Measurements from ENCODE around the gene THRB.

The THRB gene

DNA sequence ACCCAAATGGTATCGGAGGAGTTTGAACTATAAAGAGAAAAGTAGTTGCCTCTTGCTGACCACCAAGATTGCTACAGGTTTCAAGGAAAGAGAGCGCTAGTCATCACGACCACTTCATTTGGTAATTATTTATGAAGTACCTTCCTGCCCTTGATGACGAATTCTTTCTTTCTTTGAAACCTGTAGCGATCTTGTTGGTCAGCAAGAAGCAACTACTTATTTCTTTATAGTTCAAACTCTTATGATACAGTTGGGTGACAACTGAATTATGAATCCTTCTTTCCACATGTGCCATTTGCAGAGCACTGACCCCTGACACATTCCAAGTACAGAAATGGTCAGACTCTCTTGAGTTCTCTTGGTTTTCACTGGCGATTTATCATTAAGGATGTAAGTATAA lies 46.8 kb downstream of the THRB start:
- DNase-seq (ENCODE audit: extremely low read depth, low read depth) = no peak
- no peak overlapping the region for H3K4me3 ChIP-seq (replicated peaks; ENCODE audit: low read depth, low read length)
- TF ChIP-seq, protein P1, sequence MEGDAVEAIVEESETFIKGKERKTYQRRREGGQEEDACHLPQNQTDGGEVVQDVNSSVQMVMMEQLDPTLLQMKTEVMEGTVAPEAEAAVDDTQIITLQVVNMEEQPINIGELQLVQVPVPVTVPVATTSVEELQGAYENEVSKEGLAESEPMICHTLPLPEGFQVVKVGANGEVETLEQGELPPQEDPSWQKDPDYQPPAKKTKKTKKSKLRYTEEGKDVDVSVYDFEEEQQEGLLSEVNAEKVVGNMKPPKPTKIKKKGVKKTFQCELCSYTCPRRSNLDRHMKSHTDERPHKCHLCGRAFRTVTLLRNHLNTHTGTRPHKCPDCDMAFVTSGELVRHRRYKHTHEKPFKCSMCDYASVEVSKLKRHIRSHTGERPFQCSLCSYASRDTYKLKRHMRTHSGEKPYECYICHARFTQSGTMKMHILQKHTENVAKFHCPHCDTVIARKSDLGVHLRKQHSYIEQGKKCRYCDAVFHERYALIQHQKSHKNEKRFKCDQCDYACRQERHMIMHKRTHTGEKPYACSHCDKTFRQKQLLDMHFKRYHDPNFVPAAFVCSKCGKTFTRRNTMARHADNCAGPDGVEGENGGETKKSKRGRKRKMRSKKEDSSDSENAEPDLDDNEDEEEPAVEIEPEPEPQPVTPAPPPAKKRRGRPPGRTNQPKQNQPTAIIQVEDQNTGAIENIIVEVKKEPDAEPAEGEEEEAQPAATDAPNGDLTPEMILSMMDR (IDR thresholded peaks at IDR 0.05; ENCODE audit: low read depth, low read length, missing control alignments) = no peak

DNA sequence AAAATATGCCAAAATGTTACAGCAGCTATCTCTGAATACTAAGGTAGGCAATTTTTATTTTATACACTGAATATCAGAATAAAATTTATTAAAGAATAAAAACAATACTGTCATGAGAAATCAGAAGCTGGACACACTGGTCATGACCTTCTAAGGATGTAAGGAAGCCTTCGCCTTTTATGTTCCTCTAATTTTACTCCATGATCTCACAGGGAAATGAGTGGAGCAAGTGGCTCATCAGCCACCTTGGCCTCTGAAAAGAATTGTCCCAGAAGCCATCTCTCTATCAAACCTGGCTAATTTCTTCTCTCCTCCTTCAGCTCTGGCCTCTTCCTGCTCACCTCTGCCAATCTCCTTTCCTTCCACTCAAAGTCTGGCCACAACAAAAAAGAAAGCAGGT lies 48.6 kb downstream of the THRB start:
- no peak overlapping the region for H3K4me3 ChIP-seq (replicated peaks; ENCODE audit: low read depth, low read length)
- TF ChIP-seq, protein P1 (IDR thresholded peaks at IDR 0.05; ENCODE audit: low read depth, low read length, missing control alignments) = no peak
- DNase-seq (ENCODE audit: extremely low read depth, low read depth) = no peak

DNA sequence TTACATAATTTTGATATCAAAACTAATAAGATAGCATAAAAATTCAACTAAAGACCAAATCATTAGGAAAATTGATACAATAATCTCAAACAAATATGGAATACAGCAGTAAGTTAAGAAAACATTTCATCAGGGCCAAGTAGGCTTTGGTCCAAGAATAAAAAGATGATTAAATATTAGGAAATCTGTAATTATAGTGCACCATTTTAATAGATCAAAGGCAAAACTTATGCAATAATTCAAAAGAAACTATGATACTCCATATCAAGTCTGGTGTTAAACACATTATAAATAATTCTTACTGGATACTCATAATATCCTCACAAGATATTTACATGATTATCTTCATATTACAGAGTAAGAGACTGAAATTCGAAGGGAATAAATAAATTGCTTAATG lies 51.2 kb downstream of the THRB start:
- no peak overlapping the region for H3K4me3 ChIP-seq (replicated peaks; ENCODE audit: low read depth, low read length)
- no peak for DNase-seq (ENCODE audit: extremely low read depth, low read depth)
- TF ChIP-seq, protein P1 (IDR thresholded peaks at IDR 0.05; ENCODE audit: low read depth, low read length, missing control alignments) = no peak

- TF ChIP-seq, protein P1 (IDR thresholded peaks at IDR 0.05; ENCODE audit: low read depth, low read length, missing control alignments) = no peak
- DNase-seq (ENCODE audit: extremely low read depth, low read depth) = no peak
- H3K4me3 ChIP-seq (replicated peaks; ENCODE audit: low read depth, low read length) = no peak overlapping the region
These were observed 53.7 kb downstream of the THRB start for GRCh38 chr3:24440760-24441464.

DNA sequence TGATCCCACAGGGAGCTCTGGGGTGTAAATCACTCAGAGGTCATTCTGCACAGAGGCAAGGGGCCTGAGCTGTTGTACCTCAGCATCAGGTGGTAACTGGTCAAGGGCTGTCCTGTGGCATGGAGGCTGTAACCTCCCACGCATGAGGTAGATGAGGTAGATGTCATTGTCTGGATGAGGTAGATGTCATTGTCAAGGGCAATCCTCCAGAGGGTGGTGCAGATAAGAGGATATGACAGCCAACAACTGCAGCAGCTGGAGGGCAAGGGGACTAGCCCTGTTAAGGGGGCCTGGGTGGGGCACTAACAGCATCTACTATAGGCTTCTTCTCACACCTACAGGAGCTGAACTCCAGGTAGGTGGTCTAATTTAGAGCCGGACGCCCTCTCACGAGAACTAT lies 55.6 kb downstream of the THRB start:
- no peak for DNase-seq (ENCODE audit: extremely low read depth, low read depth)
- H3K4me3 ChIP-seq (replicated peaks; ENCODE audit: low read depth, low read length) = no peak overlapping the region
- TF ChIP-seq, protein P1 (IDR thresholded peaks at IDR 0.05; ENCODE audit: low read depth, low read length, missing control alignments) = no peak

GRCh38 chr3:24437326-24437725 lies 57.3 kb downstream of the THRB start:
- TF ChIP-seq, protein P1 (IDR thresholded peaks at IDR 0.05; ENCODE audit: low read depth, low read length, missing control alignments) = no peak
- no peak overlapping the region for H3K4me3 ChIP-seq (replicated peaks; ENCODE audit: low read depth, low read length)
- no peak for DNase-seq (ENCODE audit: extremely low read depth, low read depth)

GRCh38 chr3:24435584-24435983 lies 59.1 kb downstream of the THRB start:
- TF ChIP-seq, protein P1 (IDR thresholded peaks at IDR 0.05; ENCODE audit: low read depth, low read length, missing control alignments) = no peak
- H3K4me3 ChIP-seq (replicated peaks; ENCODE audit: low read depth, low read length) = no peak overlapping the region
- no peak for DNase-seq (ENCODE audit: extremely low read depth, low read depth)
